Adipocyte (in vitro differentiated cells): ENCODE measurements around the gene TUBB8B.
"Not testable (repeated sequence)": the region's sequence is repeated elsewhere in the genome, so short reads cannot be mapped to it uniquely, and the experiment has no call there.

Source experiments
- DNase-seq: peaks from one replicate; pipeline ENCODE4 v3.0.0-alpha.2; 2015; ENCODE audit warnings: low read depth
- H3K27me3 ChIP-seq: replicated peaks from 2 replicates; pipeline ENCODE4 v1.7.0; 2013; ENCODE audit warnings: mild to moderate bottlenecking, low read length, moderate library complexity; ENCODE audit not compliant: control insufficient read depth, insufficient read depth
- H3K36me3 ChIP-seq: 2 replicates; pipeline ENCODE4 v1.7.0; 2013; ENCODE audit warnings: low read length, mild to moderate bottlenecking, moderate library complexity; ENCODE audit not compliant: control insufficient read depth, insufficient read depth, severe bottlenecking
- H3K4me1 ChIP-seq: 2 replicates; pipeline ENCODE4 v1.7.0; 2013; ENCODE audit warnings: mild to moderate bottlenecking, low read length, moderate library complexity; ENCODE audit not compliant: control insufficient read depth, insufficient read depth
- H3K4me3 ChIP-seq: 2 replicates; pipeline ENCODE4 v1.7.0; 2013; ENCODE audit warnings: mild to moderate bottlenecking, low read length, moderate library complexity
- H3K9ac ChIP-seq: 2 replicates; pipeline ENCODE4 v1.7.0; 2013; ENCODE audit warnings: mild to moderate bottlenecking, low read length, moderate library complexity
- H3K9me3 ChIP-seq: 2 replicates; pipeline ENCODE4 v1.7.0; 2013; ENCODE audit warnings: mild to moderate bottlenecking, low read length, moderate library complexity; ENCODE audit not compliant: control insufficient read depth

The TUBB8B gene

GRCh38 chr18:80881-81280 lies 31.5 kb upstream of the TUBB8B start:
- H3K27me3 ChIP-seq, H3K4me1 ChIP-seq, H3K4me3 ChIP-seq, DNase-seq, H3K36me3 ChIP-seq, H3K9me3 ChIP-seq, H3K9ac ChIP-seq: not testable (repeated sequence)

- H3K4me3 ChIP-seq, H3K27me3 ChIP-seq, H3K4me1 ChIP-seq, H3K9me3 ChIP-seq, H3K36me3 ChIP-seq, DNase-seq, H3K9ac ChIP-seq: not testable (repeated sequence)
Observed at GRCh38 chr18:80202-80601, 30.8 kb upstream of the TUBB8B start.

- not testable (repeated sequence) for DNase-seq, H3K27me3 ChIP-seq, H3K9me3 ChIP-seq, H3K36me3 ChIP-seq, H3K9ac ChIP-seq, H3K4me1 ChIP-seq, H3K4me3 ChIP-seq
Observed at GRCh38 chr18:75525-76160, 26.2 kb upstream of the TUBB8B start.

- H3K9me3 ChIP-seq, H3K9ac ChIP-seq, H3K36me3 ChIP-seq, DNase-seq, H3K4me3 ChIP-seq, H3K27me3 ChIP-seq, H3K4me1 ChIP-seq: not testable (repeated sequence)
Observed at GRCh38 chr18:73181-73777, 23.9 kb upstream of the TUBB8B start.

- H3K27me3 ChIP-seq, H3K36me3 ChIP-seq, H3K4me3 ChIP-seq, DNase-seq, H3K9me3 ChIP-seq, H3K9ac ChIP-seq, H3K4me1 ChIP-seq: not testable (repeated sequence)
Observed at GRCh38 chr18:67701-68100, 18.3 kb upstream of the TUBB8B start.

GRCh38 chr18:64279-64678 lies 14.9 kb upstream of the TUBB8B start:
- not testable (repeated sequence) for H3K9me3 ChIP-seq, H3K4me3 ChIP-seq, H3K9ac ChIP-seq, DNase-seq, H3K36me3 ChIP-seq, H3K4me1 ChIP-seq, H3K27me3 ChIP-seq

- H3K36me3 ChIP-seq, H3K27me3 ChIP-seq, H3K9me3 ChIP-seq, H3K4me3 ChIP-seq, H3K4me1 ChIP-seq, DNase-seq, H3K9ac ChIP-seq: not testable (repeated sequence)
Observed at GRCh38 chr18:63656-64055, 14.2 kb upstream of the TUBB8B start.

GRCh38 chr18:54388-54787 lies 5.0 kb upstream of the TUBB8B start:
- H3K27me3 ChIP-seq, H3K36me3 ChIP-seq, H3K4me1 ChIP-seq, DNase-seq, H3K9me3 ChIP-seq, H3K9ac ChIP-seq, H3K4me3 ChIP-seq: not testable (repeated sequence)

- not testable (repeated sequence) for H3K9ac ChIP-seq, H3K27me3 ChIP-seq, DNase-seq, H3K4me1 ChIP-seq, H3K4me3 ChIP-seq, H3K36me3 ChIP-seq, H3K9me3 ChIP-seq
Observed at GRCh38 chr18:48696-49095, 719 bp downstream of the TUBB8B start.

GRCh38 chr18:13177-13576 lies 36.2 kb downstream of the TUBB8B start:
- H3K9me3 ChIP-seq, H3K27me3 ChIP-seq, DNase-seq, H3K4me1 ChIP-seq, H3K36me3 ChIP-seq, H3K4me3 ChIP-seq, H3K9ac ChIP-seq: not testable (repeated sequence)

- not testable (repeated sequence) for H3K36me3 ChIP-seq, H3K9ac ChIP-seq, H3K4me1 ChIP-seq, DNase-seq, H3K9me3 ChIP-seq, H3K27me3 ChIP-seq, H3K4me3 ChIP-seq
Observed at GRCh38 chr18:12773-13172, 36.6 kb downstream of the TUBB8B start.
